ENCODE results near the gene THAP7.

DNA sequence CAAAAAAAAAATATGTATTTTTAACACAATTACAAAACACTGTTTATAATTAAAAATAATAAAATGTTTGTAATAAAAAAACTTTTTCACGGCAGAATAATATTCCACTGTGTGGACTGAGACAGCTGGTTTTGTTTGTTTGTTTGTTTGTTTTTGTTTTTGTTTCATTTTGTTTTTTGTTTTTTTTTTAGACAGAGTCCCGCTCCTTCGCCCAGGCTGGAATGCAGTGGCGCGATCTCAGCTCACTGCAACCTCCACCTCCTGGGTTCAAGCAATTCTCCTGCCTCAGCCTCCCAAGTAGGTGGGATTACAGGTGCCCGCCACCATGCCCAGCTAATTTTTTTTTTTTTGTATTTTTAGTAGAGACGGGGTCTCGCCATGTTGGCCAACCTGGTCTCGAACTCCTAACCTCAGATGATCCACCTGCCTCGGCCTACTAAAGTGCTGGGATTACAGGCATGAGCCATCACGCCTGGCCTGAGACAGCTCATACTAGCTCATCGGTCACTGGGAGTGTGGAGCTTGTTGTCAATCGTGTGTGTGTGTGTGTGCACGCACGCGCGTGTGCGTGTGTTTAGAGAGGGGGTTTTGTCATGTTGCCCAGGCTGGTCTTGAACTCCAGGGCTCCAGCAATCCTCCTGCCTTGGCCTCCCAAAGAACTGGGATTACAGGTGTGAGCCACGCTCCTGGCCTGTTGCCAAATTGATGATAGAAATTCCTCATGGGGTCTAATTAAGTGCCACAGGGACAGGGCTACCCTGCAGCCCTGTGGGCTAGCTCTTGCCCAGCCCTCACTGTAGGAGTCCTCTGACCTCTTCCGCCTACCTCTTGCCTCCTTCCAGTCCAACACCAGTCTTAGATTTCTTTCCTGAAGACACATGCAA lies 42.1 kb downstream of the THAP7 start:
- TF ChIP-seq, protein P1, sequence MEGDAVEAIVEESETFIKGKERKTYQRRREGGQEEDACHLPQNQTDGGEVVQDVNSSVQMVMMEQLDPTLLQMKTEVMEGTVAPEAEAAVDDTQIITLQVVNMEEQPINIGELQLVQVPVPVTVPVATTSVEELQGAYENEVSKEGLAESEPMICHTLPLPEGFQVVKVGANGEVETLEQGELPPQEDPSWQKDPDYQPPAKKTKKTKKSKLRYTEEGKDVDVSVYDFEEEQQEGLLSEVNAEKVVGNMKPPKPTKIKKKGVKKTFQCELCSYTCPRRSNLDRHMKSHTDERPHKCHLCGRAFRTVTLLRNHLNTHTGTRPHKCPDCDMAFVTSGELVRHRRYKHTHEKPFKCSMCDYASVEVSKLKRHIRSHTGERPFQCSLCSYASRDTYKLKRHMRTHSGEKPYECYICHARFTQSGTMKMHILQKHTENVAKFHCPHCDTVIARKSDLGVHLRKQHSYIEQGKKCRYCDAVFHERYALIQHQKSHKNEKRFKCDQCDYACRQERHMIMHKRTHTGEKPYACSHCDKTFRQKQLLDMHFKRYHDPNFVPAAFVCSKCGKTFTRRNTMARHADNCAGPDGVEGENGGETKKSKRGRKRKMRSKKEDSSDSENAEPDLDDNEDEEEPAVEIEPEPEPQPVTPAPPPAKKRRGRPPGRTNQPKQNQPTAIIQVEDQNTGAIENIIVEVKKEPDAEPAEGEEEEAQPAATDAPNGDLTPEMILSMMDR (IDR thresholded peaks at IDR 0.05; ENCODE audit: low read depth, low read length, poor library complexity, severe bottlenecking) = no peak
- TF ChIP-seq EZH2phosphoT487 (IDR thresholded peaks at IDR 0.05; ENCODE audit: borderline replicate concordance, low read length) = no peak
